Ovary (tissue), 3 donors: ENCODE data around the gene C9.
"Not testable (repeated sequence)": the region's sequence is repeated elsewhere in the genome, so short reads cannot be mapped to it uniquely, and the experiment has no call there.

Source experiments
- EP300 ChIP-seq: sonication (generic); formaldehyde crosslinking; IDR thresholded peaks from one replicate; pipeline ENCODE4 v1.6.1; 2017; ENCODE audit warnings: antibody characterized with exemption
- POLR2A ChIP-seq: fragments of 450-650 bp; IDR thresholded peaks from one replicate; pipeline ENCODE4 v1.6.1; 2017; ENCODE audit warnings: antibody characterized with exemption, mild to moderate bottlenecking, moderate library complexity
- TF ChIP-seq, protein P1 (sequence below), 3 donors: fragments of 450-650 bp in 2 of 3; fragments of 200-600 bp in 1 of 3; IDR thresholded peaks; one replicate each; pipeline versions ENCODE4 v1.5.1 to v1.8.0; 2016 to 2022; ENCODE audit warnings: antibody characterized with exemption in 3 of 3, mild to moderate bottlenecking in 1 of 3
- donor health status: DM: no; HTN: no; CAD: no.

DNA sequence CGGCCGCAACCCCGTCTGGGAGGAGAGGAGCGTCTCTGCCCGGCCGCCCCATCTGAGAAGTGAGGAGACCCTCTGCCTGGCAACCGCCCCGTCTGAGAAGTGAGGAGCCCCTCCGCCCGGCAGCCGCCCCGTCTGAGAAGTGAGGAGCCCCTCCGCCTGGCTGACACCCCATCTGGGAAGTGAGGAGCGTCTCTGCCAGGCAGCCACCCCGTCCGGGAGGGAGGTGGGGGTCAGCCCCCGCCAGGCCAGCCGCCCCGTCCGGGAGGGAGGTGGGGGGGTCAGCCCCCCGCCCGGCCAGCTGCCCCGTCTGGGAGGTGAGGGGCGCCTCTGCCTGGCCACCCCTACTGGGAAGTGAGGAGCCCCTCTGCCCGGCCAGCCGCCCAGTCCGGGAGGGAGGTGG lies 30.0 kb downstream of the C9 start:
- TF ChIP-seq POLR2A, EP300: not testable (repeated sequence)
- TF ChIP-seq, protein P1, sequence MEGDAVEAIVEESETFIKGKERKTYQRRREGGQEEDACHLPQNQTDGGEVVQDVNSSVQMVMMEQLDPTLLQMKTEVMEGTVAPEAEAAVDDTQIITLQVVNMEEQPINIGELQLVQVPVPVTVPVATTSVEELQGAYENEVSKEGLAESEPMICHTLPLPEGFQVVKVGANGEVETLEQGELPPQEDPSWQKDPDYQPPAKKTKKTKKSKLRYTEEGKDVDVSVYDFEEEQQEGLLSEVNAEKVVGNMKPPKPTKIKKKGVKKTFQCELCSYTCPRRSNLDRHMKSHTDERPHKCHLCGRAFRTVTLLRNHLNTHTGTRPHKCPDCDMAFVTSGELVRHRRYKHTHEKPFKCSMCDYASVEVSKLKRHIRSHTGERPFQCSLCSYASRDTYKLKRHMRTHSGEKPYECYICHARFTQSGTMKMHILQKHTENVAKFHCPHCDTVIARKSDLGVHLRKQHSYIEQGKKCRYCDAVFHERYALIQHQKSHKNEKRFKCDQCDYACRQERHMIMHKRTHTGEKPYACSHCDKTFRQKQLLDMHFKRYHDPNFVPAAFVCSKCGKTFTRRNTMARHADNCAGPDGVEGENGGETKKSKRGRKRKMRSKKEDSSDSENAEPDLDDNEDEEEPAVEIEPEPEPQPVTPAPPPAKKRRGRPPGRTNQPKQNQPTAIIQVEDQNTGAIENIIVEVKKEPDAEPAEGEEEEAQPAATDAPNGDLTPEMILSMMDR (IDR thresholded peaks at IDR 0.05), result not testable (repeated sequence)
